Activated CD4-positive, alpha-beta T cell treated with anti-CD3 and anti-CD28 coated beads for 4 hours (primary cell): Measurements from ENCODE around the gene MZT1.

ENCODE experiments used
- DNase-seq, 2 donors: peaks; one replicate each; pipeline ENCODE4 v3.0.0-alpha.2; 2020

The MZT1 gene

GRCh38 chr13:72678312-72678711 is 49.1 kb downstream of the MZT1 start:
- DNase-seq, result no peak

- no peak for DNase-seq
These were observed 50.0 kb downstream of the MZT1 start for GRCh38 chr13:72677431-72677830.

- no peak for DNase-seq
These were observed 61.0 kb downstream of the MZT1 start for GRCh38 chr13:72666391-72666790.

GRCh38 chr13:72662548-72662947 is 64.9 kb downstream of the MZT1 start:
- no peak for DNase-seq
